Activated CD4-positive, alpha-beta T cell treated with anti-CD3 and anti-CD28 coated beads, Interleukin-2, amount 50 U/mL, for 24 hours (primary cell): ENCODE data around the gene NPR2.

Source experiments
- DNase-seq, 2 donors: peaks; one replicate each; pipeline ENCODE4 v3.0.0-alpha.2; 2020; ENCODE audit warnings: low read depth in 1 of 2, low spot score in 1 of 2

Gene NPR2

GRCh38 chr9:35798658-35799374 is 7.4 kb downstream of the NPR2 start:
- DNase-seq: peak in 1 of 2 donors; percentile 53

GRCh38 chr9:35800530-35800929 is 9.1 kb downstream of the NPR2 start:
- no peak for DNase-seq

- DNase-seq: no peak
Observed at GRCh38 chr9:35801328-35802128, 10.1 kb downstream of the NPR2 start.

- no peak for DNase-seq
Observed at GRCh38 chr9:35806101-35806500, 14.7 kb downstream of the NPR2 start.

GRCh38 chr9:35808433-35808832 is 17.0 kb downstream of the NPR2 start:
- no peak for DNase-seq

GRCh38 chr9:35810122-35810521 is 18.7 kb downstream of the NPR2 start:
- no peak for DNase-seq

- no peak for DNase-seq
Observed at GRCh38 chr9:35811381-35812024, 20.1 kb downstream of the NPR2 start.

- peak; percentile 71 to 92 for DNase-seq
Observed at GRCh38 chr9:35812025-35812602, 20.7 kb downstream of the NPR2 start, which contains the start of gene SPAG8. TSS of gene SPAG8 (minus strand) at chr9:35812262. CDS start at chr9:35812147, 115 bp downstream.

GRCh38 chr9:35813434-35814105 is 22.2 kb downstream of the NPR2 start:
- no peak for DNase-seq

- DNase-seq: no peak
Observed at GRCh38 chr9:35814106-35814840, 22.9 kb downstream of the NPR2 start.

GRCh38 chr9:35814841-35815543 is 23.6 kb downstream of the NPR2 start, which contains the start of gene HINT2:
TSS of gene HINT2 (minus strand) at chr9:35815042. CDS start at chr9:35814979, 63 bp downstream.
- DNase-seq: peak; percentile 91 to 95

- DNase-seq: no peak
Observed at GRCh38 chr9:35816708-35817107, 25.3 kb downstream of the NPR2 start.

GRCh38 chr9:35818341-35818740 is 26.9 kb downstream of the NPR2 start:
- DNase-seq: no peak

- no peak for DNase-seq
Observed at GRCh38 chr9:35820076-35820475, 28.7 kb downstream of the NPR2 start.

GRCh38 chr9:35822926-35823325 is 31.5 kb downstream of the NPR2 start:
- no peak for DNase-seq

GRCh38 chr9:35826071-35826701 is 34.8 kb downstream of the NPR2 start:
- DNase-seq: peak in 1 of 2 donors; percentile 34

- DNase-seq: no peak
Observed at GRCh38 chr9:35827486-35827885, 36.1 kb downstream of the NPR2 start.

GRCh38 chr9:35828716-35829083 is 37.3 kb downstream of the NPR2 start, which contains the start of gene FAM221B:
TSS of gene FAM221B (minus strand) at chr9:35828732. CDS start at chr9:35826161, 2,571 bp downstream.
- DNase-seq: no peak
